Prostate gland (tissue), 2 donors: Measurements from ENCODE around the gene TMEM120B. TPM values are rescaled to one million over a fixed set of nuclear protein-coding genes. Genes with fewer than 3 reads are reported as not detected.

Experiments
- DNase-seq: peaks from one replicate; pipeline ENCODE4 v3.0.0-alpha.2; 2019; ENCODE audit warnings: low spot score
- H3K27ac ChIP-seq, 2 donors: fragments of 200-600 bp; sonication (generic); 2 replicates each; pipeline ENCODE4 v1.5.1; 2017 to 2019
- H3K27me3 ChIP-seq: fragments of 200-600 bp; sonication (generic); replicated peaks from 2 replicates; pipeline ENCODE4 v1.5.1; 2019; ENCODE audit not compliant: insufficient read depth
- H3K36me3 ChIP-seq, 2 donors: fragments of 200-600 bp; sonication (generic); 1 replicate in 1 of 2; 2 replicates in 1 of 2; pipeline versions ENCODE4 v1.5.1 to v1.8.1; 2017 to 2019
- H3K4me1 ChIP-seq: fragments of 200-600 bp; sonication (generic); replicated peaks from 2 replicates; pipeline ENCODE4 v1.5.1; 2019
- H3K4me3 ChIP-seq, 2 donors: fragments of 200-600 bp; sonication (generic); 2 replicates each; pipeline ENCODE4 v1.5.1; 2017 to 2019
- H3K9me3 ChIP-seq: fragments of 200-600 bp; sonication (generic); 2 replicates; pipeline ENCODE4 v1.5.1; 2017
- CTCF ChIP-seq, 4 experiments: fragments of 200-600 bp in 2 of 4; fragments of 450-650 bp in 2 of 4; sonication (generic) in 2 of 4; IDR thresholded peaks; 1 replicate in 3 of 4; 2 replicates in 1 of 4; pipeline ENCODE4 v1.5.1; 2016 to 2019; ENCODE audit warnings: antibody characterized with exemption in 4 of 4, mild to moderate bottlenecking in 2 of 4, moderate library complexity in 2 of 4
- POLR2A ChIP-seq: fragments of 450-650 bp; IDR thresholded peaks from one replicate; pipeline ENCODE4 v1.6.1; 2016; ENCODE audit warnings: antibody characterized with exemption, mild to moderate bottlenecking
- POLR2AphosphoS5 ChIP-seq: sonication (generic); formaldehyde crosslinking; IDR thresholded peaks from one replicate; pipeline ENCODE4 v1.6.1; 2017; ENCODE audit warnings: antibody characterized with exemption
- WGBS: methylation state at CpG from one replicate; pipeline ENCODE4 v1.1.5; 2018; 5-methylcytosine and 5-hydroxymethylcytosine counted together
- intact Hi-C: fragments of 100-400 bp; cut with DNase I; formaldehyde crosslinking; loops from one replicate; pipeline ENCODE4 v1.14.2; 2022
- total RNA-seq, 2 donors: library from RNA; depleted of rRNA; stranded (reverse); fragments of >200 nt; gene quantifications; one replicate each; pipeline ENCODE4 v1.1.0, GENCODE V29; 2016

The TMEM120B gene
- total RNA-seq, 2 donors from 2014 or later = 9.5 to 12.2 TPM

DNA sequence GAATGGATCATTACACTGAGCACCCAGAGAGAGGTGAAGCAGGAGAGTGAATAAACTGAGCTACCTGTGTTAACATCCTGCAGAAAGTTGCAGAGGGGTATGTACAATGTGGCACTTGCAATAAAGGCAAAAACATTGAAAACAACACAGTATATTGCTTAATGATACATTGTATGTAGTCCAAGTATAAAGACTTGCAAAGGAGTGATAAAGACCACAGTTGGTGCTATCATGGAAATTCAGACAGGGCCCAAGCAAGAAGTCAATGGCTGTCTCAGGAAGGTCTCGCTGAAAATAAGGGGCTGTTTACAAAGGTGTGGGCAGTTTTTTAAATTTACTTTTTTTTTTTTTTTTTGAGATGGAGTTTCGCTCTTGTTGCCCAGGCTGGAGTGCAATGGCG lies 10.0 kb downstream of the TMEM120B start:
- Histone ChIP-seq H3K4me1 (no peaks in the 10 kb centered on the region), H3K27ac (no peak overlapping the region), H3K36me3 (no peaks in the 10 kb centered on the region), H3K27me3 (no peaks in the 10 kb centered on the region), H3K4me3 (no peak overlapping the region), H3K9me3 (no peaks in the 10 kb centered on the region)
- WGBS = 98% methylated on average over 3 of the region's 3 CpGs
- TF ChIP-seq POLR2AphosphoS5 (no peak), CTCF (IDR thresholded peaks at IDR 0.05) (no peak), POLR2A (no peak)
- DNase-seq = no peak
- intact Hi-C loops = no loop called here

GRCh38 chr12:121723200-121723599 lies 10.6 kb downstream of the TMEM120B start:
- TF ChIP-seq POLR2AphosphoS5 (no peak), CTCF (IDR thresholded peaks at IDR 0.05) (no peak)
- WGBS = 91% methylated on average over 4 of the region's 4 CpGs
- Histone ChIP-seq H3K27ac (no peak overlapping the region), H3K4me3 (no peak overlapping the region), H3K4me1 (no peaks in the 10 kb centered on the region), H3K27me3 (no peaks in the 10 kb centered on the region), H3K36me3 (no peaks in the 10 kb centered on the region), H3K9me3 (no peaks in the 10 kb centered on the region)
- intact Hi-C loops = no loop called here
- DNase-seq = no peak

GRCh38 chr12:121724925-121725324 lies 12.4 kb downstream of the TMEM120B start:
- no peaks in the 10 kb centered on the region for H3K27me3 ChIP-seq
- no peaks in the 10 kb centered on the region for H3K36me3 ChIP-seq
- H3K4me1 ChIP-seq = no peaks in the 10 kb centered on the region
- H3K9me3 ChIP-seq = no peaks in the 10 kb centered on the region
- H3K27ac ChIP-seq = no peak overlapping the region
- no peak overlapping the region for H3K4me3 ChIP-seq
- intact Hi-C loops = no loop called here
- TF ChIP-seq POLR2AphosphoS5 (no peak), POLR2A (no peak), CTCF (IDR thresholded peaks at IDR 0.05) (no peak)
- no peak for DNase-seq
- WGBS = 93% methylated on average over 2 of the region's 2 CpGs

DNA sequence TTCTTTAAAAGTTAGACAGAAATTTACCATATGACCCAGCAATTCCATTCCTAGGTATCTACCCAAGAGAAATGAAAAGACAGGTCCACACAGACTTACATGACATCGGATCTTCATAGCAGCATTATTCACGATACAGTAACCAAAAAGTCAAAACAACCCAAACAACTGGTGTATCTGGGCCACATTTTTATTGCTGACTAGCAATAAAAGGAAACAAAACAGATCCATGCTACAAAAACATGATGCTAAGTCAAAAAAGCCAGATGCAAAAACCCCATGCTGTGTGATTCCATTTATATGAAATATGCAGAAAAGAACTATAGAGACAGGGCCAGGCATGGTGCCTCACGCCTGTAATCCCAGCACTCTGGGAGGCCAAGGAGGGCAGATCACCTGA lies 12.9 kb downstream of the TMEM120B start:
- TF ChIP-seq POLR2A (no peak), CTCF (IDR thresholded peaks at IDR 0.05) (no peak)
- DNase-seq = no peak
- 90% methylated on average over 3 of the region's 3 CpGs for WGBS
- Histone ChIP-seq H3K36me3 (no peaks in the 10 kb centered on the region), H3K27ac (no peak overlapping the region), H3K4me3 (no peak overlapping the region), H3K9me3 (no peaks in the 10 kb centered on the region), H3K27me3 (no peaks in the 10 kb centered on the region), H3K4me1 (no peaks in the 10 kb centered on the region)
- intact Hi-C loops = no loop called here

GRCh38 chr12:121729021-121729420 lies 16.5 kb downstream of the TMEM120B start:
- no peaks in the 10 kb centered on the region for H3K4me1 ChIP-seq
- TF ChIP-seq POLR2A = no peak
- no peak for TF ChIP-seq CTCF (IDR thresholded peaks at IDR 0.05)
- TF ChIP-seq POLR2AphosphoS5 = no peak
- no peak overlapping the region for H3K4me3 ChIP-seq
- no peaks in the 10 kb centered on the region for H3K9me3 ChIP-seq
- H3K27ac ChIP-seq = no peak overlapping the region
- H3K27me3 ChIP-seq = no peaks in the 10 kb centered on the region
- intact Hi-C loops = no loop called here
- no peaks in the 10 kb centered on the region for H3K36me3 ChIP-seq
- no peak for DNase-seq
- WGBS = 95% methylated on average over 6 of the region's 6 CpGs
